ENCODE measurements around the gene SBF2.

- TF ChIP-seq, protein P1, sequence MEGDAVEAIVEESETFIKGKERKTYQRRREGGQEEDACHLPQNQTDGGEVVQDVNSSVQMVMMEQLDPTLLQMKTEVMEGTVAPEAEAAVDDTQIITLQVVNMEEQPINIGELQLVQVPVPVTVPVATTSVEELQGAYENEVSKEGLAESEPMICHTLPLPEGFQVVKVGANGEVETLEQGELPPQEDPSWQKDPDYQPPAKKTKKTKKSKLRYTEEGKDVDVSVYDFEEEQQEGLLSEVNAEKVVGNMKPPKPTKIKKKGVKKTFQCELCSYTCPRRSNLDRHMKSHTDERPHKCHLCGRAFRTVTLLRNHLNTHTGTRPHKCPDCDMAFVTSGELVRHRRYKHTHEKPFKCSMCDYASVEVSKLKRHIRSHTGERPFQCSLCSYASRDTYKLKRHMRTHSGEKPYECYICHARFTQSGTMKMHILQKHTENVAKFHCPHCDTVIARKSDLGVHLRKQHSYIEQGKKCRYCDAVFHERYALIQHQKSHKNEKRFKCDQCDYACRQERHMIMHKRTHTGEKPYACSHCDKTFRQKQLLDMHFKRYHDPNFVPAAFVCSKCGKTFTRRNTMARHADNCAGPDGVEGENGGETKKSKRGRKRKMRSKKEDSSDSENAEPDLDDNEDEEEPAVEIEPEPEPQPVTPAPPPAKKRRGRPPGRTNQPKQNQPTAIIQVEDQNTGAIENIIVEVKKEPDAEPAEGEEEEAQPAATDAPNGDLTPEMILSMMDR (IDR thresholded peaks at IDR 0.05) = no peak
- no peak for TF ChIP-seq POLR2A (IDR thresholded peaks at IDR 0.05; ENCODE audit: low read depth)
- no peak for TF ChIP-seq POLR2AphosphoS5 (IDR thresholded peaks at IDR 0.05)
Observed at GRCh38 chr11:10162222-10162621, 131.8 kb downstream of the SBF2 start.
